ENCODE data around the gene JARID2. TPM values are rescaled to one million over a fixed set of nuclear protein-coding genes. Genes with fewer than 3 reads are reported as not detected.

JARID2 gene
- total and polyA plus RNA-seq, 9 of the 15 experiments (the other 6 are each of a cell fraction or from before 2014, with no cell fraction given): 5.0 to 29.0 (median 15.6) TPM

DNA sequence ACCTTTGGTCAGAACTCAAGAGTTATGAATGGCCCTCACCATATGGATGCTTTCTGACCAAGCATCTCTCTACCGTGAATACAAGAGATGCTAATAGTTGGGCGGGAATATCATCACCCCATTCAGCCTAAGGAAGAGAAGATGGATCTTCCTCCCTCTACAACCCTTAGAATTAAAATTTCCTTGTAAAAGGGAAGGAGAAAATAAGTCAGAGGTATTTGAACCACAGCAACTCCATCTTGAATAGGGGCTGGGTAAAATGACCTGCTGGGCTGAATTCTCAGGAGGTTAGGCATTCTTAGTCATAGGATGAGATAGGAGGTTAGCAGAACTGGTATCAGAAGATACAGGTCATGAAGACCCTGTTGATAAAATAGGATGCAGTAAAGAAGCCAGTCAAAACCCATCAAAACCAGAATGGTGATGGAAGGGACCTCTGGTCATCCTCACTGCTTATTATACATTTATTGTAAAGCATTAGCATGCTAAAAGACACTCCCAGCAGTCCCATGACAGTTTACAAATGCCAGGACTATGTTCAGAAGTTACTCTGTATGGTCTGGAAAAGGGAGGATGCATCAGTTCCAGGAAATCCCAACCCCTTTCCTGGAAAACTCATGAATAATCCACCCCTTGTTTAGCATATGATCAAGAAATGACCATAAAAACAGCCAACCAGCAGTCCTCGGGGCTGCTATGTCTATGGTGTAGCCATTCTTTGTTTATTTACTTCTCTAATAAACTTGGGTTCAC lies 315.8 kb downstream of the JARID2 start (continued):
- TF ChIP-seq, protein P1, sequence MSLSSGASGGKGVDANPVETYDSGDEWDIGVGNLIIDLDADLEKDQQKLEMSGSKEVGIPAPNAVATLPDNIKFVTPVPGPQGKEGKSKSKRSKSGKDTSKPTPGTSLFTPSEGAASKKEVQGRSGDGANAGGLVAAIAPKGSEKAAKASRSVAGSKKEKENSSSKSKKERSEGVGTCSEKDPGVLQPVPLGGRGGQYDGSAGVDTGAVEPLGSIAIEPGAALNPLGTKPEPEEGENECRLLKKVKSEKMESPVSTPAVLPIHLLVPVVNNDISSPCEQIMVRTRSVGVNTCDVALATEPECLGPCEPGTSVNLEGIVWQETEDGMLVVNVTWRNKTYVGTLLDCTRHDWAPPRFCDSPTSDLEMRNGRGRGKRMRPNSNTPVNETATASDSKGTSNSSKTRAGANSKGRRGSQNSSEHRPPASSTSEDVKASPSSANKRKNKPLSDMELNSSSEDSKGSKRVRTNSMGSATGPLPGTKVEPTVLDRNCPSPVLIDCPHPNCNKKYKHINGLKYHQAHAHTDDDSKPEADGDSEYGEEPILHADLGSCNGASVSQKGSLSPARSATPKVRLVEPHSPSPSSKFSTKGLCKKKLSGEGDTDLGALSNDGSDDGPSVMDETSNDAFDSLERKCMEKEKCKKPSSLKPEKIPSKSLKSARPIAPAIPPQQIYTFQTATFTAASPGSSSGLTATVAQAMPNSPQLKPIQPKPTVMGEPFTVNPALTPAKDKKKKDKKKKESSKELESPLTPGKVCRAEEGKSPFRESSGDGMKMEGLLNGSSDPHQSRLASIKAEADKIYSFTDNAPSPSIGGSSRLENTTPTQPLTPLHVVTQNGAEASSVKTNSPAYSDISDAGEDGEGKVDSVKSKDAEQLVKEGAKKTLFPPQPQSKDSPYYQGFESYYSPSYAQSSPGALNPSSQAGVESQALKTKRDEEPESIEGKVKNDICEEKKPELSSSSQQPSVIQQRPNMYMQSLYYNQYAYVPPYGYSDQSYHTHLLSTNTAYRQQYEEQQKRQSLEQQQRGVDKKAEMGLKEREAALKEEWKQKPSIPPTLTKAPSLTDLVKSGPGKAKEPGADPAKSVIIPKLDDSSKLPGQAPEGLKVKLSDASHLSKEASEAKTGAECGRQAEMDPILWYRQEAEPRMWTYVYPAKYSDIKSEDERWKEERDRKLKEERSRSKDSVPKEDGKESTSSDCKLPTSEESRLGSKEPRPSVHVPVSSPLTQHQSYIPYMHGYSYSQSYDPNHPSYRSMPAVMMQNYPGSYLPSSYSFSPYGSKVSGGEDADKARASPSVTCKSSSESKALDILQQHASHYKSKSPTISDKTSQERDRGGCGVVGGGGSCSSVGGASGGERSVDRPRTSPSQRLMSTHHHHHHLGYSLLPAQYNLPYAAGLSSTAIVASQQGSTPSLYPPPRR (CRISPR knock-in tag; IDR thresholded peaks at IDR 0.05; ENCODE audit: borderline replicate concordance): no peak
- TF ChIP-seq DDX20 (tag; IDR thresholded peaks at IDR 0.05; ENCODE audit: low read depth) (peak; percentile 79), PHTF2 (CRISPR knock-in tag; IDR thresholded peaks at IDR 0.05) (no peak), TAF7 (tag; IDR thresholded peaks at IDR 0.05) (no peak), HEY1 (CRISPR knock-in tag; IDR thresholded peaks at IDR 0.05; ENCODE audit: borderline replicate concordance) (no peak), ZNF143 (CRISPR knock-in tag; IDR thresholded peaks at IDR 0.05) (no peak), RNF219 (CRISPR knock-in tag; IDR thresholded peaks at IDR 0.05) (no peak), KLF13 (tag; IDR thresholded peaks at IDR 0.05; ENCODE audit: borderline replicate concordance, low read depth) (no peak), SIX5 (IDR thresholded peaks at IDR 0.05; ENCODE audit: borderline replicate concordance in 1 of 2, insufficient read depth in 1 of 2, low read depth in 1 of 2, low read length in 2 of 2) (no peak), MBD1 (CRISPR knock-in tag; IDR thresholded peaks at IDR 0.05) (peak; percentile 83; the same call in 1 of the 2 replicates), SNRNP70 (optimal IDR thresholded peaks at IDR 0.05; ENCODE audit: low read depth, low read length) (no peak), CHCHD3 (CRISPR knock-in tag; IDR thresholded peaks at IDR 0.05) (no peak), MTA3 (IDR thresholded peaks at IDR 0.05; ENCODE audit: borderline replicate concordance) (no peak), U2AF1 (optimal IDR thresholded peaks at IDR 0.05; ENCODE audit: low read depth, low read length) (no peak), ZFP30 (CRISPR knock-in tag; IDR thresholded peaks at IDR 0.05; ENCODE audit: borderline replicate concordance) (no peak)
- TF ChIP-seq, protein P2, sequence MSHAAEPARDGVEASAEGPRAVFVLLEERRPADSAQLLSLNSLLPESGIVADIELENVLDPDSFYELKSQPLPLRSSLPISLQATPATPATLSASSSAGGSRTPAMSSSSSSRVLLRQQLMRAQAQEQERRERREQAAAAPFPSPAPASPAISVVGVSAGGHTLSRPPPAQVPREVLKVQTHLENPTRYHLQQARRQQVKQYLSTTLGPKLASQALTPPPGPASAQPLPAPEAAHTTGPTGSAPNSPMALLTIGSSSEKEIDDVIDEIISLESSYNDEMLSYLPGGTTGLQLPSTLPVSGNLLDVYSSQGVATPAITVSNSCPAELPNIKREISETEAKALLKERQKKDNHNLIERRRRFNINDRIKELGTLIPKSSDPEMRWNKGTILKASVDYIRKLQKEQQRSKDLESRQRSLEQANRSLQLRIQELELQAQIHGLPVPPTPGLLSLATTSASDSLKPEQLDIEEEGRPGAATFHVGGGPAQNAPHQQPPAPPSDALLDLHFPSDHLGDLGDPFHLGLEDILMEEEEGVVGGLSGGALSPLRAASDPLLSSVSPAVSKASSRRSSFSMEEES (CRISPR knock-in tag; IDR thresholded peaks at IDR 0.05): no peak

Data from K562 (cell line).